HG03442 (cell line): ENCODE measurements around the gene BMS1.
A peak's percentile ranks its signal among the peaks of the same experiment; 100 is the strongest.
"Not testable (repeated sequence)": the region's sequence is repeated elsewhere in the genome, so short reads cannot be mapped to it uniquely, and the experiment has no call there.

ENCODE experiments used
- ATAC-seq: cut with Tn5 transposase; IDR thresholded peaks from one replicate; pipeline ENCODE4 v1.9.1; 2021; ENCODE audit warnings: mild to moderate bottlenecking, moderate library complexity; ENCODE audit not compliant: unreplicated experiment

The BMS1 gene

GRCh38 chr10:42865716-42866114 lies 83.1 kb downstream of the BMS1 start:
- no peak for ATAC-seq

GRCh38 chr10:42866115-42866995 lies 83.8 kb downstream of the BMS1 start:
- ATAC-seq, result peak; percentile 54

GRCh38 chr10:42867571-42867970 lies 85.0 kb downstream of the BMS1 start:
- ATAC-seq, result no peak

- no peak for ATAC-seq
Measured at GRCh38 chr10:42868530-42868929, 85.9 kb downstream of the BMS1 start.

GRCh38 chr10:42869977-42870350 lies 87.4 kb downstream of the BMS1 start:
- ATAC-seq, result no peak

GRCh38 chr10:42871138-42871641 lies 88.6 kb downstream of the BMS1 start:
- ATAC-seq, result not testable (repeated sequence)

GRCh38 chr10:42871823-42872222 lies 89.2 kb downstream of the BMS1 start:
- ATAC-seq, result no peak

GRCh38 chr10:42872865-42873435 lies 90.4 kb downstream of the BMS1 start:
- ATAC-seq, result no peak

GRCh38 chr10:42874713-42875387 lies 92.3 kb downstream of the BMS1 start:
- ATAC-seq, result no peak

- no peak for ATAC-seq
Measured at GRCh38 chr10:42875388-42875755, 92.8 kb downstream of the BMS1 start.

- ATAC-seq, result no peak
Measured at GRCh38 chr10:42875798-42876341, 93.3 kb downstream of the BMS1 start.

GRCh38 chr10:42876476-42876875 lies 93.9 kb downstream of the BMS1 start:
- no peak for ATAC-seq

GRCh38 chr10:42876945-42877344 lies 94.3 kb downstream of the BMS1 start:
- ATAC-seq, result no peak

- no peak for ATAC-seq
Measured at GRCh38 chr10:42877496-42878030, 95.0 kb downstream of the BMS1 start.

- ATAC-seq, result no peak
Measured at GRCh38 chr10:42878134-42878820, 95.7 kb downstream of the BMS1 start.

- ATAC-seq, result no peak
Measured at GRCh38 chr10:42878821-42879195, 96.2 kb downstream of the BMS1 start.

GRCh38 chr10:42879380-42880254 lies 97.0 kb downstream of the BMS1 start:
- ATAC-seq, result no peak

- ATAC-seq, result no peak
Measured at GRCh38 chr10:42880255-42880620, 97.6 kb downstream of the BMS1 start.

GRCh38 chr10:42882597-42882996 lies 100.0 kb downstream of the BMS1 start:
- ATAC-seq, result no peak
